Loucy (cell line): ENCODE results near the gene SPTLC3.

ENCODE experiments used
- H2AFZ ChIP-seq: fragments of 200-600 bp; sonication (generic); 2 replicates; pipeline ENCODE4 v1.6.0; 2016; ENCODE audit warnings: antibody characterized with exemption, mild to moderate bottlenecking, low read length, moderate library complexity
- H3F3A ChIP-seq: fragments of 200-600 bp; 2 replicates; pipeline ENCODE4 v1.6.0; 2016; ENCODE audit warnings: antibody characterized with exemption, low read depth, mild to moderate bottlenecking
- H3K27me3 ChIP-seq: fragments of 200-600 bp; sonication (generic); 2 replicates; pipeline ENCODE4 v1.6.1; 2014; ENCODE audit warnings: low read length, mild to moderate bottlenecking; ENCODE audit not compliant: insufficient read depth, poor library complexity, severe bottlenecking
- H3K36me3 ChIP-seq: fragments of 200-600 bp; sonication (generic); 2 replicates; pipeline ENCODE4 v1.6.1; 2016; ENCODE audit warnings: low read length; ENCODE audit not compliant: insufficient read depth
- H3K4me1 ChIP-seq: fragments of 200-600 bp; sonication (generic); 2 replicates; pipeline ENCODE4 v1.5.1; 2014; ENCODE audit warnings: low read length, mild to moderate bottlenecking; ENCODE audit not compliant: insufficient read depth, poor library complexity, severe bottlenecking
- H3K4me2 ChIP-seq: fragments of 200-600 bp; sonication (generic); 2 replicates; pipeline ENCODE4 v1.6.0; 2014; ENCODE audit warnings: antibody characterized with exemption, low read length, low read depth, mild to moderate bottlenecking; ENCODE audit not compliant: poor library complexity, severe bottlenecking
- H3K4me3 ChIP-seq: fragments of 200-600 bp; sonication (generic); 2 replicates; pipeline ENCODE4 v1.5.1; 2014; ENCODE audit warnings: low read length, mild to moderate bottlenecking, mixed read lengths; ENCODE audit not compliant: poor library complexity, severe bottlenecking
- H3K79me2 ChIP-seq: fragments of 200-600 bp; sonication (generic); 2 replicates; pipeline ENCODE4 v1.6.1; 2014; ENCODE audit warnings: low read length; ENCODE audit not compliant: insufficient read depth
- H3K9ac ChIP-seq: fragments of 200-600 bp; sonication (generic); 2 replicates; pipeline ENCODE4 v1.6.0; 2014; ENCODE audit warnings: mild to moderate bottlenecking, low read depth, low read length, moderate library complexity; ENCODE audit not compliant: poor library complexity, severe bottlenecking
- H3K9me2 ChIP-seq: fragments of 200-600 bp; sonication (generic); replicated peaks from 2 replicates; pipeline ENCODE4 v1.6.1; 2016; ENCODE audit warnings: low read depth, low read length, mixed read lengths
- H3K9me3 ChIP-seq: fragments of 200-600 bp; sonication (generic); 2 replicates; pipeline ENCODE4 v1.6.1; 2014; ENCODE audit warnings: mild to moderate bottlenecking, antibody characterized with exemption, low read length, low read depth; ENCODE audit not compliant: insufficient read depth
- H4K20me1 ChIP-seq: fragments of 200-600 bp; sonication (generic); 2 replicates; pipeline ENCODE4 v1.6.0; 2014; ENCODE audit warnings: antibody characterized with exemption, low read length, mild to moderate bottlenecking; ENCODE audit not compliant: insufficient read depth, poor library complexity, severe bottlenecking
- EZH2phosphoT487 ChIP-seq: fragments of 200-600 bp; IDR thresholded peaks from 2 replicates; pipeline ENCODE4 v1.6.1; 2018; ENCODE audit warnings: antibody characterized with exemption, mild to moderate bottlenecking, moderate library complexity, borderline replicate concordance
- TF ChIP-seq, protein P1 (sequence below): fragments of 200-600 bp; sonication (generic); conservative IDR thresholded peaks from 2 replicates; pipeline ENCODE4 v1.5.1; 2014; ENCODE audit warnings: mild to moderate bottlenecking, antibody characterized with exemption, low read length

Gene SPTLC3

DNA sequence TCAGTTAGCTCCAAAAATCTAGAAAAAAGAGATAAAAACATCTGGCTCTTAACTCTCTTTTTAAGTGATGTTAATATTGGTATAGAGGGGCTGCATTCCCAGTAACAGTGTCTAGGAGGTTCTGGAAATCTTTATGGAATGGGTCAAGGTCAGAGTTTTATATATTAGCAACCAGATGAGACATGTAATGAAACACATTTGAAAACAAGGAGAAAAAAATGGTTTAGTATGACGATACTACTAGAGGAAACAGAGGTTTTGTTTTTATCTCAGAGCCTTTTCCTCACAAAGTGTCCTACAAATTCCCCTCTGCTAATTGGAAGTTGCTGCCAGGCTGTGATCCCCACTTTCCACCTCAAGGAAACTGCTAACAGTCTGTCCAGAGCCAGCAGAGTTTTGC lies 111.7 kb downstream of the SPTLC3 start:
- H3K36me3 ChIP-seq = no peaks in the 10 kb centered on the region
- H3F3A ChIP-seq = no peaks in the 10 kb centered on the region
- no peak overlapping the region for H3K4me2 ChIP-seq
- H2AFZ ChIP-seq = no peak overlapping the region
- no peak overlapping the region for H3K9ac ChIP-seq
- no peak overlapping the region for H3K4me3 ChIP-seq
- no peaks in the 10 kb centered on the region for H3K27me3 ChIP-seq
- no peaks in the 10 kb centered on the region for H3K9me3 ChIP-seq
- TF ChIP-seq, protein P1, sequence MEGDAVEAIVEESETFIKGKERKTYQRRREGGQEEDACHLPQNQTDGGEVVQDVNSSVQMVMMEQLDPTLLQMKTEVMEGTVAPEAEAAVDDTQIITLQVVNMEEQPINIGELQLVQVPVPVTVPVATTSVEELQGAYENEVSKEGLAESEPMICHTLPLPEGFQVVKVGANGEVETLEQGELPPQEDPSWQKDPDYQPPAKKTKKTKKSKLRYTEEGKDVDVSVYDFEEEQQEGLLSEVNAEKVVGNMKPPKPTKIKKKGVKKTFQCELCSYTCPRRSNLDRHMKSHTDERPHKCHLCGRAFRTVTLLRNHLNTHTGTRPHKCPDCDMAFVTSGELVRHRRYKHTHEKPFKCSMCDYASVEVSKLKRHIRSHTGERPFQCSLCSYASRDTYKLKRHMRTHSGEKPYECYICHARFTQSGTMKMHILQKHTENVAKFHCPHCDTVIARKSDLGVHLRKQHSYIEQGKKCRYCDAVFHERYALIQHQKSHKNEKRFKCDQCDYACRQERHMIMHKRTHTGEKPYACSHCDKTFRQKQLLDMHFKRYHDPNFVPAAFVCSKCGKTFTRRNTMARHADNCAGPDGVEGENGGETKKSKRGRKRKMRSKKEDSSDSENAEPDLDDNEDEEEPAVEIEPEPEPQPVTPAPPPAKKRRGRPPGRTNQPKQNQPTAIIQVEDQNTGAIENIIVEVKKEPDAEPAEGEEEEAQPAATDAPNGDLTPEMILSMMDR = no peak
- TF ChIP-seq EZH2phosphoT487 = no peak
- no peaks in the 10 kb centered on the region for H4K20me1 ChIP-seq
- no peaks in the 10 kb centered on the region for H3K9me2 ChIP-seq
- no peaks in the 10 kb centered on the region for H3K79me2 ChIP-seq
- H3K4me1 ChIP-seq = no peaks in the 10 kb centered on the region

DNA sequence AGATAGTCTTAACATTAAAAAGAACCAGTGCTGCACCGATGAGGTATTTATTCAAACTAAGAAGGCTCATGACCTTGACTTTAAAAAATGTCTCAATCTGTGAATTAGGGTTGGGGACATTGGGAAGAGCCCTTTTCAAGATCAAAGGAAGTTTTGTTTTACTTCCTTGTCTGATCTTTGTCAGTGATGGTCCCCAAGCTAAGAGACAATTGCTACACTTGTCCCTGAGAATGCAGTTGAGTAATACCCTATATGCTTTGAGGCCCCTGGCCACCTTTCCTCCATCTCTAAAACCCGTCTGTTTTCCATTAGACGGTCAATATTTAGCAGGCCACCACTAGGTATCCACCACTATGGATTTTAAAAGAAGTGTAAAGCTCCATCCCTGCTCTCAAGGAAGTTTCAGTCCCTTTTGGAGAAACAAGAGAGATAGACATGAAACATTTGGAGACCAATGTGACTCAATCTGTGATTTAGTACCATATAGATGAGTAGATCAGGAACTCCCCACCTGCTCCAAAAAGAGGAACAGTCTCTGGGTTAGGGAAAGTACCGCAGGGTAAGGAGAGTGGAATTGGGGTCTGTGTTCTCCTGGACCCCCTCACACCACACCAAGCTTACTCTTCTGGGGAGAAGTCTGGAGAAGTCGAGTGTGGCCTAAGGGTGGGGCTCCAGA lies 113.2 kb downstream of the SPTLC3 start:
- Histone ChIP-seq H3K27me3 (no peaks in the 10 kb centered on the region), H3F3A (no peaks in the 10 kb centered on the region), H3K36me3 (no peaks in the 10 kb centered on the region), H4K20me1 (no peaks in the 10 kb centered on the region), H2AFZ (no peak overlapping the region), H3K79me2 (no peaks in the 10 kb centered on the region), H3K4me3 (no peak overlapping the region), H3K4me2 (no peak overlapping the region), H3K9me2 (no peaks in the 10 kb centered on the region), H3K4me1 (no peaks in the 10 kb centered on the region), H3K9me3 (no peaks in the 10 kb centered on the region), H3K9ac (no peak overlapping the region)
- no peak for TF ChIP-seq EZH2phosphoT487
- TF ChIP-seq, protein P1 = no peak

DNA sequence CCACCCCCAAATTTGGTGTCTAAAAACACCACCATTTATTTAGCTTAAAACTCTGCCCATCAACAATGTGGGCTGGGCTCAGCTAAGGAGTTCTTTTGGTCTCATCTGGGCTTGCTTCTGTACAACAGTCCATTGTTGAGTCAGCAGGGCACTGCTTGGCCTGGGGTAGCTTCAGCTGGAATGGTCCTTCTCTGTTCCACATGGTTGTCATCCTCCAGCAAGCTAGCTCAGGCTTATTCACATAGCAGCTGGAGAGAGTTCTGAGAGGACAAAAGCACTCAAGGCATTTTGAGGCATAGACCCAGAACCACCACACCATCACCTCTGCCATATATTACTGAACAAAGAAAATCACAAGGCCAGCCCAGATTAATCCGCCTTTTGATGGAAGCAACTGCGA lies 116.7 kb downstream of the SPTLC3 start:
- no peak overlapping the region for H2AFZ ChIP-seq
- no peaks in the 10 kb centered on the region for H3K4me1 ChIP-seq
- H3K36me3 ChIP-seq = no peaks in the 10 kb centered on the region
- H3F3A ChIP-seq = no peaks in the 10 kb centered on the region
- no peaks in the 10 kb centered on the region for H3K79me2 ChIP-seq
- H3K27me3 ChIP-seq = no peaks in the 10 kb centered on the region
- no peaks in the 10 kb centered on the region for H3K9me3 ChIP-seq
- no peaks in the 10 kb centered on the region for H4K20me1 ChIP-seq
- H3K4me2 ChIP-seq = no peak overlapping the region
- H3K4me3 ChIP-seq = no peak overlapping the region
- TF ChIP-seq, protein P1 = no peak
- no peak for TF ChIP-seq EZH2phosphoT487
- no peak overlapping the region for H3K9ac ChIP-seq
- H3K9me2 ChIP-seq = no peaks in the 10 kb centered on the region
